GM12891 (cell line): ENCODE data around the gene NF1.

Source experiments
- POLR2A ChIP-seq: IDR thresholded peaks from 2 replicates; pipeline ENCODE4 v1.6.1; 2011; ENCODE audit warnings: low read depth, low read length, control low read depth
- POLR2AphosphoS5 ChIP-seq: IDR thresholded peaks from 2 replicates; pipeline ENCODE4 v1.6.1; 2011; ENCODE audit warnings: low read depth, low read length, control low read depth
- POU2F2 ChIP-seq: IDR thresholded peaks from 2 replicates; pipeline ENCODE4 v1.6.1; 2011; ENCODE audit warnings: low read depth, mild to moderate bottlenecking, control low read depth, low read length, moderate library complexity
- SPI1 ChIP-seq: IDR thresholded peaks from 2 replicates; pipeline ENCODE4 v1.6.1; 2011; ENCODE audit warnings: low read depth, low read length, control low read depth
- TAF1 ChIP-seq: IDR thresholded peaks from 2 replicates; pipeline ENCODE4 v1.6.1; 2011; ENCODE audit warnings: low read depth, low read length, control low read depth

GRCh38 chr17:31256936-31257335, 162.2 kb downstream of the NF1 start:
- TF ChIP-seq POLR2A (no peak), TAF1 (no peak), POLR2AphosphoS5 (no peak), POU2F2 (no peak), SPI1 (no peak)
